HL-60/S4 treated with phorbol 12-myristate 13-acetate at 8.2 ng/mL for 4 days and 3 days (cell line): ENCODE measurements around the gene MAST1.

Source experiments
- in situ Hi-C: fragments of 300-500 bp; cut with MboI; formaldehyde crosslinking; loops from 2 replicates; pipeline ENCODE4 v1.15.0; 2022; ENCODE audit warnings: low sequenced_read_pairs

Gene MAST1

GRCh38 chr19:12838182-12838885 lies at the start of gene MAST1:
TSS of gene MAST1 (plus strand) at chr19:12838515. CDS start at chr19:12838573, 58 bp downstream.
- in situ Hi-C loops: no loop called here

- in situ Hi-C loops: no loop called here
These were observed 49.6 kb upstream of the MAST1 start for GRCh38 chr19:12788682-12789097.

- in situ Hi-C loops: no loop called here
These were observed 49.0 kb upstream of the MAST1 start for GRCh38 chr19:12789098-12789903.

GRCh38 chr19:12789904-12790619 lies 48.3 kb upstream of the MAST1 start:
- in situ Hi-C loops: no loop called here

GRCh38 chr19:12790628-12791344 lies 47.5 kb upstream of the MAST1 start:
- in situ Hi-C loops: no loop called here

- in situ Hi-C loops: no loop called here
These were observed 46.8 kb upstream of the MAST1 start, which contains the start of gene JUNB for GRCh38 chr19:12791345-12792050. TSS of gene JUNB (plus strand) at chr19:12791486. CDS start at chr19:12791772, 286 bp downstream.

GRCh38 chr19:12792051-12792852 lies 46.1 kb upstream of the MAST1 start:
- in situ Hi-C loops: no loop called here

- in situ Hi-C loops: no loop called here
These were observed 45.4 kb upstream of the MAST1 start for GRCh38 chr19:12792853-12793289.

- in situ Hi-C loops: no loop called here
These were observed 44.8 kb upstream of the MAST1 start for GRCh38 chr19:12793290-12794195.

- in situ Hi-C loops: no loop called here
These were observed 43.9 kb upstream of the MAST1 start for GRCh38 chr19:12794196-12794941.

GRCh38 chr19:12794971-12795381 lies 43.3 kb upstream of the MAST1 start:
- in situ Hi-C loops: loop anchor here (5.0 kb wide), 1 partner anchor 33 kb away; no protein-coding TSS in a partner anchor

- in situ Hi-C loops: loop anchor here (5.0 kb wide), 1 partner anchor 34 kb away; no protein-coding TSS in a partner anchor
These were observed 41.9 kb upstream of the MAST1 start for GRCh38 chr19:12796146-12797071.

GRCh38 chr19:12797141-12797587 lies 41.2 kb upstream of the MAST1 start:
- in situ Hi-C loops: loop anchor here (5.0 kb wide), 1 partner anchor 35 kb away; no protein-coding TSS in a partner anchor

GRCh38 chr19:12797607-12798006 lies 40.7 kb upstream of the MAST1 start:
- in situ Hi-C loops: loop anchor here (5.0 kb wide), 1 partner anchor 35 kb away; no protein-coding TSS in a partner anchor

GRCh38 chr19:12799742-12800465 lies 38.4 kb upstream of the MAST1 start:
- in situ Hi-C loops: loop anchor here (5.0 kb wide), 1 partner anchor 38 kb away; no protein-coding TSS in a partner anchor
